Gastroesophageal sphincter (tissue), 3 donors: Measurements from ENCODE around the gene ARHGEF2.

Source experiments
- CTCF ChIP-seq, 4 experiments: fragments of 200-600 bp in 2 of 4; fragments of 450-650 bp in 2 of 4; sonication (generic) in 1 of 4; IDR thresholded peaks; one replicate each; pipeline ENCODE4 v1.5.1; 2017 to 2019; ENCODE audit warnings: antibody characterized with exemption in 4 of 4, mild to moderate bottlenecking in 2 of 4, moderate library complexity in 2 of 4
- EP300 ChIP-seq: sonication (generic); formaldehyde crosslinking; IDR thresholded peaks from one replicate; pipeline ENCODE4 v1.6.1; 2017; ENCODE audit warnings: antibody characterized with exemption, mild to moderate bottlenecking
- POLR2A ChIP-seq, 2 donors: fragments of 450-650 bp; IDR thresholded peaks; one replicate each; pipeline ENCODE4 v1.6.1; 2017; ENCODE audit warnings: antibody characterized with exemption in 2 of 2, mild to moderate bottlenecking in 2 of 2, moderate library complexity in 1 of 2
- POLR2AphosphoS5 ChIP-seq: sonication (generic); formaldehyde crosslinking; IDR thresholded peaks from one replicate; pipeline ENCODE4 v1.6.1; 2017; ENCODE audit warnings: antibody characterized with exemption

GRCh38 chr1:155944444-155944799 lies 33.9 kb downstream of the ARHGEF2 start:
- TF ChIP-seq POLR2A (IDR thresholded peaks at IDR 0.05), result no peak
- no peak for TF ChIP-seq CTCF (IDR thresholded peaks at IDR 0.05)
- no peak for TF ChIP-seq POLR2AphosphoS5
- TF ChIP-seq EP300, result no peak
